Caco-2 (cell line): ENCODE results near the gene PTH1R. TPM values are rescaled to one million over a fixed set of nuclear protein-coding genes. Genes with fewer than 3 reads are reported as not detected.
A peak's percentile ranks its signal among the peaks of the same experiment; 100 is the strongest.

Source experiments
- BruUV-seq: library from RNA; stranded (reverse); fragments of 400-500 nt; replicated peaks from 2 replicates; lab custom pipeline; 2021; lab: Mats Ljungman, UMichigan
- CTCF ChIA-PET: fragments of 300-600 bp; sonication (Branson Sonifier 250); formaldehyde crosslinking; loops from one replicate; lab custom pipeline; 2022; ENCODE audit warnings: antibody characterized with exemption; lab: Charles Lee
- POLR2A ChIA-PET: fragments of 300-600 bp; sonication (Branson Sonifier 250); formaldehyde crosslinking; loops from one replicate; lab custom pipeline; 2022; ENCODE audit warnings: antibody characterized with exemption; lab: Charles Lee
- DNase-seq, 2 experiments: peaks; one replicate each; pipeline versions ENCODE4 v3.0.0 to v3.0.0-alpha.2; 2020 to 2022
- H3K27me3 ChIP-seq: replicated peaks from 2 replicates; pipeline ENCODE4 v1.6.0; 2011; ENCODE audit warnings: low read length; ENCODE audit not compliant: control insufficient read depth, insufficient read depth
- H3K36me3 ChIP-seq: 2 replicates; pipeline ENCODE4 v1.5.1; 2011; ENCODE audit warnings: low read length; ENCODE audit not compliant: control insufficient read depth, insufficient read depth
- H3K4me1 ChIP-seq: fragments of 250-450 bp; sonication (Bioruptor Pico); 2 replicates; pipeline ENCODE4 v1.5.1; 2020; ENCODE audit warnings: mild to moderate bottlenecking
- H3K4me3 ChIP-seq: 2 replicates; pipeline ENCODE4 v1.5.1; 2011; ENCODE audit warnings: low read depth, mild to moderate bottlenecking, control low read depth, low read length
- H3K9me3 ChIP-seq: fragments of 250-450 bp; sonication (Bioruptor Pico); 2 replicates; pipeline ENCODE4 v1.5.1; 2020; ENCODE audit warnings: mild to moderate bottlenecking, moderate library complexity
- H3K27ac Mint-ChIP-seq: one replicate; pipeline ENCODE4 v1.8.0; 2022; ENCODE audit warnings: mixed read lengths; ENCODE audit not compliant: unreplicated experiment
- H3K27me3 Mint-ChIP-seq: one replicate; pipeline ENCODE4 v1.8.0; 2022; ENCODE audit warnings: mixed read lengths; ENCODE audit not compliant: insufficient read depth, unreplicated experiment
- H3K36me3 Mint-ChIP-seq: one replicate; pipeline ENCODE4 v1.8.0; 2022; ENCODE audit warnings: mild to moderate bottlenecking, mixed read lengths; ENCODE audit not compliant: insufficient read depth, unreplicated experiment
- H3K4me1 Mint-ChIP-seq: one replicate; pipeline ENCODE4 v1.8.0; 2022; ENCODE audit warnings: low read depth, mixed read lengths; ENCODE audit not compliant: unreplicated experiment
- H3K4me3 Mint-ChIP-seq: one replicate; pipeline ENCODE4 v1.8.0; 2022; ENCODE audit warnings: mild to moderate bottlenecking, moderate library complexity, mixed read lengths; ENCODE audit not compliant: unreplicated experiment
- H3K9me3 Mint-ChIP-seq: one replicate; pipeline ENCODE4 v1.8.0; 2022; ENCODE audit warnings: mixed read lengths; ENCODE audit not compliant: unreplicated experiment
- CTCF ChIP-seq, 2 experiments: fragments of 200-600 bp in 1 of 2; IDR thresholded peaks; 1 replicate in 1 of 2; 2 replicates in 1 of 2; pipeline versions ENCODE4 v1.5.1 to v1.8.0; 2011 to 2022; ENCODE audit warnings: antibody characterized with exemption in 1 of 2, control low read depth in 1 of 2, inconsistent platforms in 1 of 2, low read depth in 1 of 2, low read length in 1 of 2, mild to moderate bottlenecking in 1 of 2, moderate library complexity in 1 of 2; ENCODE audit not compliant: insufficient read depth in 1 of 2, severe bottlenecking in 1 of 2, unreplicated experiment in 1 of 2
- intact Hi-C: fragments of 100-400 bp; cut with micrococcal nuclease; formaldehyde crosslinking; loops from one replicate; pipeline ENCODE4 v1.10.0; 2022; ENCODE audit not compliant: unreplicated experiment
- total RNA-seq: library from RNA; stranded (reverse); gene quantifications from 2 replicates; pipeline ENCODE4 v1.2.3, GENCODE V29; 2022

Gene PTH1R
- total RNA-seq, 1 experiment from 2014 or later: 5.1 TPM

- peak overlapping the region; percentile 52 for H3K4me3 Mint-ChIP-seq
- no peak for TF ChIP-seq CTCF (IDR thresholded peaks at IDR 0.05; ENCODE audit: insufficient read depth in 1 of 2, low read depth in 1 of 2, low read length in 1 of 2, severe bottlenecking in 1 of 2, unreplicated experiment in 1 of 2)
- H3K36me3 Mint-ChIP-seq: peaks cover 80% of the 10 kb centered on the region
- Histone ChIP-seq H3K36me3 (peaks cover 7% of the 10 kb centered on the region), H3K4me3 (no peak overlapping the region; the same call in 1 of the 2 replicates), H3K4me1 (peaks cover 81% of the 10 kb centered on the region), H3K9me3 (no peaks in the 10 kb centered on the region), H3K27me3 (no peaks in the 10 kb centered on the region)
- H3K9me3 Mint-ChIP-seq: no peaks in the 10 kb centered on the region
- POLR2A ChIA-PET: interaction anchor here (1.4 kb wide), 1 partner anchor 34 kb away, joined by 6 read pairs; the partner anchor contains the start of gene CCDC12
- intact Hi-C loops: loop anchor here (1.0 to 5.0 kb wide), 3 partner anchors 7 to 55 kb away; partner anchors contain the start of gene NBEAL2
- CTCF ChIA-PET: interaction anchor here (0.5 to 2.5 kb wide), 4 partner anchors 7 to 429 kb away, joined by 3 to 19 read pairs (median 4); no protein-coding TSS in a partner anchor
- BruUV-seq: no TSS peak
- no peak for DNase-seq
- H3K27ac Mint-ChIP-seq: peak overlapping the region; percentile 95
- peaks cover 80% of the 10 kb centered on the region for H3K4me1 Mint-ChIP-seq
- H3K27me3 Mint-ChIP-seq: no peaks in the 10 kb centered on the region
Observed at GRCh38 chr3:46942481-46943236, 65.1 kb downstream of the PTH1R start.

GRCh38 chr3:46943237-46944187, 66.0 kb downstream of the PTH1R start:
- peak; percentile 74 to 88 for DNase-seq
- POLR2A ChIA-PET: interaction anchor here (1.4 to 1.8 kb wide), 3 partner anchors 8 to 36 kb away, joined by 6 read pairs; partner anchors contain the start of genes CCDC12 and NBEAL2
- H3K27ac Mint-ChIP-seq: peak overlapping the region; percentile 95
- CTCF ChIA-PET: interaction anchor here (0.5 to 2.5 kb wide), 5 partner anchors 8 to 428 kb away, joined by 3 to 19 read pairs (median 4); no protein-coding TSS in a partner anchor
- BruUV-seq: no TSS peak
- H3K4me3 Mint-ChIP-seq: peak overlapping the region; percentile 52
- peaks cover 88% of the 10 kb centered on the region for H3K4me1 Mint-ChIP-seq
- Histone ChIP-seq H3K4me1 (peaks cover 83% of the 10 kb centered on the region), H3K36me3 (peaks cover 7% of the 10 kb centered on the region), H3K4me3 (peak overlapping the region; percentile 8; the same call in 1 of the 2 replicates), H3K27me3 (no peaks in the 10 kb centered on the region), H3K9me3 (no peaks in the 10 kb centered on the region)
- peaks cover 75% of the 10 kb centered on the region for H3K36me3 Mint-ChIP-seq
- H3K9me3 Mint-ChIP-seq: no peaks in the 10 kb centered on the region
- no peaks in the 10 kb centered on the region for H3K27me3 Mint-ChIP-seq
- intact Hi-C loops: loop anchor here (1.0 to 5.0 kb wide), 3 partner anchors 8 to 54 kb away; partner anchors contain the start of gene NBEAL2
- TF ChIP-seq CTCF (IDR thresholded peaks at IDR 0.05; ENCODE audit: insufficient read depth in 1 of 2, low read depth in 1 of 2, low read length in 1 of 2, severe bottlenecking in 1 of 2, unreplicated experiment in 1 of 2): no peak
